ENCODE measurements around the gene LRRC71. TPM values are rescaled to one million over a fixed set of nuclear protein-coding genes. Genes with fewer than 3 reads are reported as not detected.

Gene LRRC71
- total and polyA plus RNA-seq, 2 of the 4 experiments (the other 2 are of a cell fraction): 0.50 TPM; not detected in 1

DNA sequence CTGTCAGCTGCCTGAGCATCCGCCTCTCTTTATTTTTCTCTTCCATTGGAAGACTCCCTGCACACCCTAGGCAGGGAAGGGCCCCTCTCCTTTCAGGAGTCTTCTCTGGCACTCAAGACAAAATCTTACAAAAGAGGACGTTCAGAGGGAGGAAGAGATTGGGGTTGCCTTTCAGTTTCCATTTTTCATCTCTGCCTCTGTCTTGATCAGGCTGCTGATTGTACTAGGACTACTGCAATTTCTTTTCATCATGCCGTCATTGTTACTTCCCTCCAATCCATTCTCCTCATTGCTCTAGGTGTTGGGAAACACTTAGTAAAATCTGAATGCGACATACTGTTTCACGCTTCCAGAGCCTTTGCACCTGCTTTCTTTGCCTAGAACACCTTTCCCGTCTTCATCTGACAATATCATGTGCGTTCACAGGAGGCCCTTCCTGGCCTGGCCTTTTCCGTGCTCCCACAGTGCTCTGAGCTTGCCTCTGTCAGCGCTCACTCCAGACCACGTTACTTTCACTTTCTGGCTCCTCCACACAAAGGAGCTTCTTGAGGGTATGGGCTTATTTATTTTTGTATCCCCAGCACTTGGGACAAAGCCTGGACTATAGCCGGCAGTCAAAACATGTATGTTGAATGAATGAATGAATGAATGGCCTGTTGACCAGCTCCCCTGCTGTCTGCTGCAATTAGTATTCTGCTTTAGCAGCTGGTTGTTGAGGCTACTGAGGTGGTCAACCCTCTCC, 10.9 kb downstream of the LRRC71 start:
- Histone ChIP-seq H3K27ac (ENCODE audit: insufficient read depth, low read length) (no peak overlapping the region), H3K36me3 (ENCODE audit: control insufficient read depth, insufficient read depth, low read length) (peaks cover 8% of the 10 kb centered on the region; the same call in 1 of the 2 replicates), H3K14ac (replicated peaks; ENCODE audit: low read depth, low read length) (no peak overlapping the region), H2BK15ac (ENCODE audit: low read depth, low read length) (no peak overlapping the region), H2BK120ac (ENCODE audit: low read depth, low read length) (no peak overlapping the region), H2AK5ac (ENCODE audit: low read depth, low read length) (no peak overlapping the region), H4K5ac (ENCODE audit: low read depth, low read length) (no peak overlapping the region), H4K8ac (ENCODE audit: low read depth in 2 of 2, low read length in 2 of 2) (no peak overlapping the region), H3K56ac (ENCODE audit: extremely low read depth, insufficient read depth, low read length) (no peak overlapping the region), H3K18ac (ENCODE audit: low read depth, low read length) (no peak overlapping the region), H2BK5ac (ENCODE audit: low read depth, low read length, poor library complexity, severe bottlenecking) (no peak overlapping the region), H3K4me2 (ENCODE audit: low read depth, low read length) (no peak overlapping the region), H3K79me1 (ENCODE audit: low read depth in 1 of 2, low read length in 2 of 2) (no peaks in the 10 kb centered on the region), H3K4me3 (ENCODE audit: insufficient read depth, low read depth, low read length) (no peak overlapping the region), H3K9me1 (ENCODE audit: insufficient read depth, low read length) (no peaks in the 10 kb centered on the region), H4K91ac (ENCODE audit: insufficient read depth, low read depth, low read length) (no peak overlapping the region), H2BK20ac (ENCODE audit: low read depth, low read length) (no peak overlapping the region), H3K27me3 (ENCODE audit: control insufficient read depth, insufficient read depth, low read length) (peaks cover 13% of the 10 kb centered on the region), H3K4me1 (ENCODE audit: control insufficient read depth, insufficient read depth, low read length) (no peaks in the 10 kb centered on the region), H2AK9ac (replicated peaks; ENCODE audit: low read depth, low read length, poor library complexity) (no peak overlapping the region), H3K9me3 (ENCODE audit: control insufficient read depth, insufficient read depth, low read length) (no peaks in the 10 kb centered on the region), H3K4ac (ENCODE audit: low read depth, low read length) (no peak overlapping the region), H4K20me1 (ENCODE audit: insufficient read depth, low read length) (no peaks in the 10 kb centered on the region; the same call in 1 of the 2 replicates), H2AFZ (replicated peaks; ENCODE audit: low read length, poor library complexity) (no peak overlapping the region), H3K9ac (ENCODE audit: low read depth, low read length) (no peak overlapping the region), H3K23ac (ENCODE audit: low read depth, low read length) (no peak overlapping the region)
- CTCF ChIA-PET: no interaction called here
- dilution Hi-C loops (cut with HindIII; ENCODE audit: low sequenced_read_pairs, unreplicated experiment): no loop called here
- POLR2A ChIA-PET (ENCODE audit: unreplicated experiment): no interaction called here
- no peak for TF ChIP-seq MAZ (IDR thresholded peaks at IDR 0.05; ENCODE audit: borderline replicate concordance, low read depth, low read length)
- TF ChIP-seq, protein P1, sequence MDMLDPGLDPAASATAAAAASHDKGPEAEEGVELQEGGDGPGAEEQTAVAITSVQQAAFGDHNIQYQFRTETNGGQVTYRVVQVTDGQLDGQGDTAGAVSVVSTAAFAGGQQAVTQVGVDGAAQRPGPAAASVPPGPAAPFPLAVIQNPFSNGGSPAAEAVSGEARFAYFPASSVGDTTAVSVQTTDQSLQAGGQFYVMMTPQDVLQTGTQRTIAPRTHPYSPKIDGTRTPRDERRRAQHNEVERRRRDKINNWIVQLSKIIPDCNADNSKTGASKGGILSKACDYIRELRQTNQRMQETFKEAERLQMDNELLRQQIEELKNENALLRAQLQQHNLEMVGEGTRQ (IDR thresholded peaks at IDR 0.05; ENCODE audit: low read depth, low read length): no peak
- TF ChIP-seq CEBPB (IDR thresholded peaks at IDR 0.05; ENCODE audit: low read depth, low read length): no peak
- TF ChIP-seq FOS (IDR thresholded peaks at IDR 0.05; ENCODE audit: low read depth, low read length): no peak
- TF ChIP-seq SMC3 (IDR thresholded peaks at IDR 0.05; ENCODE audit: low read depth, low read length): no peak
- no peak for TF ChIP-seq BHLHE40 (IDR thresholded peaks at IDR 0.05; ENCODE audit: low read depth, low read length)
- TF ChIP-seq MXI1 (IDR thresholded peaks at IDR 0.05; ENCODE audit: borderline replicate concordance, low read depth, low read length): no peak
- no peak for TF ChIP-seq CHD1 (IDR thresholded peaks at IDR 0.05; ENCODE audit: low read depth, low read length)
- no peak for TF ChIP-seq RAD21 (IDR thresholded peaks at IDR 0.05; ENCODE audit: low read length)
- ATAC-seq (ENCODE audit: low read depth): peak; percentile 5; the same call in 1 of the 2 replicates
- peak; percentile 40 for DNase-seq
- in situ Hi-C loops (cut with MboI; ENCODE audit: low sequenced_read_pairs): no loop called here
- 68% methylated on average over 4 of the region's 11 CpGs; no CpG with 5 or more reads in 1 of the 2 experiments for WGBS, 2 experiments (ENCODE audit: extremely low coverage in 2 of 2, insufficient read length in 1 of 2)
- BruUV-seq (replicated peaks): no TSS peak
- intact Hi-C loops (cut with micrococcal nuclease): no loop called here

Measured in IMR-90 (cell line).